Bronchial epithelial cell (primary cell): ENCODE results near the gene PCSK5. TPM values are rescaled to one million over a fixed set of nuclear protein-coding genes. Genes with fewer than 3 reads are reported as not detected.

Experiments
- DNase-seq: peaks from one replicate; pipeline ENCODE4 v3.0.0-alpha.2; 2010; ENCODE audit warnings: low read depth
- FAIRE-seq: peaks from 2 replicates; lab custom pipeline; 2011; peaks lifted over from hg19 to GRCh38; lab: Jason Lieb, UNC
- H3K27me3 ChIP-seq: 2 replicates; pipeline ENCODE4 v1.5.1; 2011; ENCODE audit warnings: low read length; ENCODE audit not compliant: control insufficient read depth, insufficient read depth
- H3K36me3 ChIP-seq: 2 replicates; pipeline ENCODE4 v1.5.1; 2011; ENCODE audit warnings: low read length; ENCODE audit not compliant: control insufficient read depth, insufficient read depth
- H3K4me3 ChIP-seq: 2 replicates; pipeline ENCODE4 v1.5.1; 2011; ENCODE audit warnings: mild to moderate bottlenecking, low read depth, low read length, control low read depth
- CTCF ChIP-seq: IDR thresholded peaks from 2 replicates; pipeline ENCODE4 v1.5.1; 2011; ENCODE audit warnings: mild to moderate bottlenecking, moderate library complexity, low read length, control low read depth, inconsistent platforms; ENCODE audit not compliant: insufficient read depth, severe bottlenecking
- total RNA-seq: library from RNA; depleted of rRNA; stranded (reverse); fragments of >200 nt; gene quantifications from 2 replicates; pipeline ENCODE4 v1.2.1, GENCODE V29; 2014

PCSK5 gene
- total RNA-seq, 1 donor from 2014 or later = 4.2 TPM

GRCh38 chr9:76333964-76334363, 443.5 kb downstream of the PCSK5 start:
- no peaks in the 10 kb centered on the region for H3K27me3 ChIP-seq
- H3K4me3 ChIP-seq = no peak overlapping the region
- FAIRE-seq (no peak), DNase-seq (no peak)
- no peaks in the 10 kb centered on the region for H3K36me3 ChIP-seq
- TF ChIP-seq CTCF = no peak

- no peak overlapping the region for H3K4me3 ChIP-seq
- H3K27me3 ChIP-seq = no peaks in the 10 kb centered on the region
- no peaks in the 10 kb centered on the region for H3K36me3 ChIP-seq
- no peak for DNase-seq
- FAIRE-seq = no peak
- TF ChIP-seq CTCF = no peak
These were observed 445.6 kb downstream of the PCSK5 start for GRCh38 chr9:76336027-76336426.

- Histone ChIP-seq H3K27me3 (no peaks in the 10 kb centered on the region), H3K36me3 (no peaks in the 10 kb centered on the region), H3K4me3 (no peak overlapping the region)
- FAIRE-seq = no peak
- DNase-seq = no peak
- TF ChIP-seq CTCF = no peak
These were observed 447.9 kb downstream of the PCSK5 start for GRCh38 chr9:76338418-76338817.

GRCh38 chr9:76341616-76342015, 451.1 kb downstream of the PCSK5 start:
- FAIRE-seq (no peak), DNase-seq (no peak)
- Histone ChIP-seq H3K36me3 (no peaks in the 10 kb centered on the region), H3K4me3 (no peak overlapping the region), H3K27me3 (no peaks in the 10 kb centered on the region)
- no peak for TF ChIP-seq CTCF

- FAIRE-seq (no peak), DNase-seq (peak; percentile 65)
- H3K36me3 ChIP-seq = no peaks in the 10 kb centered on the region
- no peaks in the 10 kb centered on the region for H3K27me3 ChIP-seq
- TF ChIP-seq CTCF = no peak
- H3K4me3 ChIP-seq = no peak overlapping the region
These were observed 451.7 kb downstream of the PCSK5 start for GRCh38 chr9:76342201-76342600.

- no peak for FAIRE-seq
- Histone ChIP-seq H3K36me3 (no peaks in the 10 kb centered on the region), H3K27me3 (no peaks in the 10 kb centered on the region), H3K4me3 (no peak overlapping the region)
- peak; percentile 21 for DNase-seq
- no peak for TF ChIP-seq CTCF
These were observed 452.4 kb downstream of the PCSK5 start for GRCh38 chr9:76342858-76343257.
